Lower lobe of right lung (tissue), 2 donors: ENCODE data around the gene TTC21B. TPM values are rescaled to one million over a fixed set of nuclear protein-coding genes. Genes with fewer than 3 reads are reported as not detected.

Source experiments
- ATAC-seq, 2 donors: fragments of 200-7000 bp; cut with Tn5 transposase; one replicate each; pipeline ENCODE4 v1.9.1; 2020 to 2022; ENCODE audit warnings: mild to moderate bottlenecking in 2 of 2, moderate library complexity in 2 of 2
- DNase-seq: peaks from one replicate; pipeline ENCODE4 v3.0.0-alpha.2; 2020
- H3K27ac ChIP-seq: fragments of 200-600 bp; one replicate; pipeline ENCODE4 v1.8.0; 2022
- H3K27me3 ChIP-seq: fragments of 200-600 bp; one replicate; pipeline ENCODE4 v1.8.0; 2022; ENCODE audit warnings: low read depth
- H3K36me3 ChIP-seq: fragments of 200-600 bp; one replicate; pipeline ENCODE4 v1.8.0; 2022; ENCODE audit warnings: mild to moderate bottlenecking
- H3K4me1 ChIP-seq: fragments of 200-600 bp; one replicate; pipeline ENCODE4 v1.8.0; 2022
- H3K4me3 ChIP-seq: fragments of 200-600 bp; one replicate; pipeline ENCODE4 v1.8.0; 2022; ENCODE audit warnings: mild to moderate bottlenecking
- H3K9me3 ChIP-seq: fragments of 200-600 bp; one replicate; pipeline ENCODE4 v1.8.0; 2022
- intact Hi-C: fragments of 100-400 bp; cut with DNase I; formaldehyde crosslinking; loops from one replicate; pipeline ENCODE4 v1.11.0; 2022
- total RNA-seq: library from RNA; stranded (reverse); fragmentation: NEBNext Ultra II Directional; extraction: Animal tissue kit (Norgen Biotek cat#: 25700); gene quantifications from one replicate; pipeline ENCODE4 v1.2.1, GENCODE V29; 2021
- TF ChIP-seq, protein P1 (sequence below): fragments of 200-600 bp; IDR thresholded peaks from one replicate; pipeline ENCODE4 v1.8.0; 2022; ENCODE audit warnings: antibody characterized with exemption, mild to moderate bottlenecking
- donor health status: DM: no; HTN: yes; CAD: no; lungs with severe emphysema.

The TTC21B gene
- total RNA-seq, 1 donor from 2014 or later = 25.8 TPM

DNA sequence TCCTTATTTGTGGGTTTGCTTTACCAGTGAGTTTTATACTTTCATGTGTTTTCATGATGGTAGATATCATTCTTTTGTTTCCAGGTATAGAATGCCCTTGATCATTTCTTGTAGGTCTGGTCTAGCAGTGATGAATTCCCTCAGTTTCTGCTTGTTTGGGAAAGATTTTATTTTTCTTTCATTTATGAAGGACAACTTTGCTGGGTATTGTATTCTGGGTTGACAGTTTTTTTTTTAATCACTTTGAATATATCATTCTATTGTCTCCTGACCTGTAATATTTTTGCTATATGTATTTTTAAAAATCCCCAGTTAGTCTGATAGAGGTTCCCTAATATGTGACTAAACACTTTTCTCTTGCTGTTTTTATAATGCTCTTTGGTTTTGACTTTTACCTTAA is 101.2 kb downstream of the TTC21B start:
- TF ChIP-seq, protein P1, sequence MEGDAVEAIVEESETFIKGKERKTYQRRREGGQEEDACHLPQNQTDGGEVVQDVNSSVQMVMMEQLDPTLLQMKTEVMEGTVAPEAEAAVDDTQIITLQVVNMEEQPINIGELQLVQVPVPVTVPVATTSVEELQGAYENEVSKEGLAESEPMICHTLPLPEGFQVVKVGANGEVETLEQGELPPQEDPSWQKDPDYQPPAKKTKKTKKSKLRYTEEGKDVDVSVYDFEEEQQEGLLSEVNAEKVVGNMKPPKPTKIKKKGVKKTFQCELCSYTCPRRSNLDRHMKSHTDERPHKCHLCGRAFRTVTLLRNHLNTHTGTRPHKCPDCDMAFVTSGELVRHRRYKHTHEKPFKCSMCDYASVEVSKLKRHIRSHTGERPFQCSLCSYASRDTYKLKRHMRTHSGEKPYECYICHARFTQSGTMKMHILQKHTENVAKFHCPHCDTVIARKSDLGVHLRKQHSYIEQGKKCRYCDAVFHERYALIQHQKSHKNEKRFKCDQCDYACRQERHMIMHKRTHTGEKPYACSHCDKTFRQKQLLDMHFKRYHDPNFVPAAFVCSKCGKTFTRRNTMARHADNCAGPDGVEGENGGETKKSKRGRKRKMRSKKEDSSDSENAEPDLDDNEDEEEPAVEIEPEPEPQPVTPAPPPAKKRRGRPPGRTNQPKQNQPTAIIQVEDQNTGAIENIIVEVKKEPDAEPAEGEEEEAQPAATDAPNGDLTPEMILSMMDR = no peak
- H3K4me1 ChIP-seq = no peaks in the 10 kb centered on the region
- no peak for DNase-seq
- H3K9me3 ChIP-seq = peaks cover 9% of the 10 kb centered on the region
- H3K27ac ChIP-seq = no peak overlapping the region
- no peaks in the 10 kb centered on the region for H3K36me3 ChIP-seq
- ATAC-seq = no peak
- no peaks in the 10 kb centered on the region for H3K27me3 ChIP-seq
- no peak overlapping the region for H3K4me3 ChIP-seq
- intact Hi-C loops = no loop called here

DNA sequence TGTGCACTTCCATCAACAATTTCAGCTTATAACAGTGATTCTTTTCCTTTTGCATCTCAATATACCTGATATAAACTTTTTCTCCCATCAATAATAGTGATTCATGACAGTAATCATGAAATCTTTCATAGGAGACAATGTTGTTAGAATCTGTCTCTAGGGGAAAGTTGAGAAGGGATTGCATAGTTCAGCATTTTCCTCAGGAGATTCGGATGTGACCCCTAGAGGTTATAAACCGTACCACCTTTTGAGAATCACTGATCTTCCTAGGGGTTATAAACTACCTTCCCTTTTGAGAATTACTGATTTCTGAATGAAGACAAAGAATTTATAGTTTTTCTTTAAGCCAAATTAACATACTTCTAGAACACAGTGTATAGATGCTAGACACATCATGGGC is 106.6 kb downstream of the TTC21B start:
- H3K9me3 ChIP-seq = no peaks in the 10 kb centered on the region
- H3K36me3 ChIP-seq = no peaks in the 10 kb centered on the region
- H3K27ac ChIP-seq = no peak overlapping the region
- DNase-seq = no peak
- H3K27me3 ChIP-seq = no peaks in the 10 kb centered on the region
- no peak overlapping the region for H3K4me3 ChIP-seq
- no peaks in the 10 kb centered on the region for H3K4me1 ChIP-seq
- TF ChIP-seq, protein P1 = no peak
- intact Hi-C loops = no loop called here
- ATAC-seq = no peak

DNA sequence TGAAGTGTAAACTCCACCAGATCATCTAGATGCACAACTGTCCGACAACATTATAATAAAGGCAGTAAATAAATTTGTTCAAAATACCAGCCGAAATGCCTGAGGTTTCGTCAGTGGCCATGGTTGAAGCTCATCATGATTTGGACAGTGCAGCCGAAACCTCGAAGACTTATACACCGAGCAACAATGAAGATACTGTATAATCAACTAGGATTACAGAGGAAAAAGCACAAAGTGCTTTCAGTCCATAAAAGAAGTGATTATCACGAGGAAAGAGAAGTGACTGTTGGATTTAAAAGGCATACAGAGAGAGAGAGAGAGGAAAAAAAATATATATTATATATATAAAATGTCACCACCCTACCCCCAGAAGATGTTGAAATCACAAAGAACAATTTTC is 107.5 kb downstream of the TTC21B start:
- Histone ChIP-seq H3K27me3 (no peaks in the 10 kb centered on the region), H3K36me3 (no peaks in the 10 kb centered on the region), H3K27ac (no peak overlapping the region), H3K4me1 (no peaks in the 10 kb centered on the region), H3K4me3 (no peak overlapping the region), H3K9me3 (no peaks in the 10 kb centered on the region)
- intact Hi-C loops = no loop called here
- DNase-seq (no peak), ATAC-seq (no peak)
- TF ChIP-seq, protein P1 = no peak

DNA sequence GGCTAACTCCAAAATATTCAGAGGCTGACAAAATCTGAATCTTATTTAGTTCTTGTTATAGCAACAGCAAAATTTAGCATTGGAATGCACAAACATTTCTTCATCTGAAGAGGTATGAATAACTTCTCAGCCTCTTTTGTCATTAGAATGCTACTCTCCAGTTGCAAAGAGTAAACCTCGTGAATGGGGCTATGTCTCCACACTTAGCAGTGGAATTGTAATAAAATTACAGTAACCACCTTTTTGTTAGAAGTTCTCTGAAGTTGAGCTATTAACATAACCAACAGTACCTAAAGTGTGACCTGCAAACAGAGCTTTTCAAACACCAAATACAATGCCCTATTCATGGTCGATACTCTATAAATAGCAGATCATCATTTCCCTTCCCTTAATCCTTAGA is 109.4 kb downstream of the TTC21B start:
- H3K4me3 ChIP-seq = no peak overlapping the region
- ATAC-seq = peak in 1 of 2 donors; percentile 60
- no peak overlapping the region for H3K27ac ChIP-seq
- H3K36me3 ChIP-seq = no peaks in the 10 kb centered on the region
- TF ChIP-seq, protein P1 = no peak
- intact Hi-C loops = no loop called here
- no peaks in the 10 kb centered on the region for H3K4me1 ChIP-seq
- DNase-seq = no peak
- H3K9me3 ChIP-seq = no peaks in the 10 kb centered on the region
- no peaks in the 10 kb centered on the region for H3K27me3 ChIP-seq

DNA sequence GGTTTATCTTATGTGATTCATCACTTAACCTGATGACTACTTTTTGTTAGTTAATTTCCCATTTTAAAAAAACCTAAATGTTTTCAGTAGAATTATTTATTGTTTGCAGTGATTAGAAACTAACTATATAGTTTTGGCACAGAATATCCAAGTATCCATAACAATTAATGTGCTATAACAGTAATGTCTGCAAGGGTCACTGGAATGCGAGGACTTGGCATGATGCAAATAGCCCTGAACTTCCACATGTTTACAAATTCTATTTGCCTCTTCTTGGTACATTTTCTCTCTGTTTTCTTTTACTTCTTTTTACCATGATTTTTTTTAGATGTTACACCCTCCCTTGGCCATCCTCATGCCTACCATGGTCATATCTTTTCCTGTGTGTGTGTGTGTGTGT is 110.2 kb downstream of the TTC21B start:
- intact Hi-C loops = no loop called here
- DNase-seq = no peak

More for the DNA sequence above, 110.2 kb downstream of the TTC21B start:
- no peaks in the 10 kb centered on the region for H3K36me3 ChIP-seq
- H3K9me3 ChIP-seq = no peaks in the 10 kb centered on the region
- TF ChIP-seq, protein P1 = no peak
- no peak for ATAC-seq
- no peak overlapping the region for H3K27ac ChIP-seq
- H3K27me3 ChIP-seq = no peaks in the 10 kb centered on the region
- no peak overlapping the region for H3K4me3 ChIP-seq
- H3K4me1 ChIP-seq = no peaks in the 10 kb centered on the region
